ENCODE measurements around the gene CENPT.

Gene CENPT

GRCh38 chr16:67805718-67806427 is 41.6 kb downstream of the CENPT start:
- no peak for DNase-seq

GRCh38 chr16:67804853-67805542 is 42.5 kb downstream of the CENPT start:
- no peak for DNase-seq

DNA sequence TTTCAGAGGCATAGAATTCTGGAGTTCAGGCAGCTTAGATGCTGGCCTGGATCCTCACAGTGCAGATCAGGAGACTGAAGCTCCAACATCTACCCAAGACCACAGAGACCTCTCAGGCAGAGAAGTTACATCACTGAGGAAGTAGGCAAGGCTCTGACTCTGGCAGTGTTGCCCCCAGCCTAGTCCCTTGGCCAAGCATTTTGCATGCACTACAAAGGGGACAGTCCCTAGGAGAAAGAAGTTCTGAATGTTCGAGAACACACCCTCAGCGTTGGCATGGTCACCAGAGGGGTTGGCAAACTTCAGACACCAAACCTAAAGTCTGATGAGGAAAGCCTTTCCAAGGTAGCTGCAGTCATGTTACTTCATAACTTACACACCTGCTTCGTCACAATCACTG is 43.6 kb downstream of the CENPT start:
- DNase-seq = no peak

- no peak for DNase-seq
These were observed 45.6 kb downstream of the CENPT start for GRCh38 chr16:67801883-67802282.

GRCh38 chr16:67801241-67801640 is 46.3 kb downstream of the CENPT start:
- no peak for DNase-seq

GRCh38 chr16:67800338-67800926 is 47.1 kb downstream of the CENPT start:
- no peak for DNase-seq

GRCh38 chr16:67796099-67796718 is 51.3 kb downstream of the CENPT start:
- no peak for DNase-seq

DNA sequence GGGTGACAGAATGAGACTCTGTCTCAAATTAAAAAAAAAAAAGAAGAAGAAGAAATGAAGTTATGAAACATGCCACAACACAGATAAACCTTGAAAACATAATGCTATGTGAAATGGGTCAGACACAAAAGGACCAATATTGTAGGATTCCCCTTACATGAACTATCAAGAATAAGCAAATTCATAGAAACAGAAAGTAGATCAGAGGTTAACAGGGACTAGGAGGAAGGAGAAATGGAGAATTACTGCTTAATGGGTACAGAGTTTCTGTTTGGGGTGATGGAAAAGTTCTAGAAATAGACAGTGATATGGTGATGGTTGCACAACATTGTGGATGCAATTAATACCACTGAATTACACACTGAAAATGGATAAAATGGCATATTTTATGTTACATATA is 57.4 kb downstream of the CENPT start:
- DNase-seq = no peak

- DNase-seq = no peak
These were observed 61.0 kb downstream of the CENPT start for GRCh38 chr16:67786491-67786890.

- no peak for DNase-seq
These were observed 64.2 kb downstream of the CENPT start for GRCh38 chr16:67783353-67783725.

GRCh38 chr16:67782567-67783352 is 64.7 kb downstream of the CENPT start:
- DNase-seq = no peak

DNA sequence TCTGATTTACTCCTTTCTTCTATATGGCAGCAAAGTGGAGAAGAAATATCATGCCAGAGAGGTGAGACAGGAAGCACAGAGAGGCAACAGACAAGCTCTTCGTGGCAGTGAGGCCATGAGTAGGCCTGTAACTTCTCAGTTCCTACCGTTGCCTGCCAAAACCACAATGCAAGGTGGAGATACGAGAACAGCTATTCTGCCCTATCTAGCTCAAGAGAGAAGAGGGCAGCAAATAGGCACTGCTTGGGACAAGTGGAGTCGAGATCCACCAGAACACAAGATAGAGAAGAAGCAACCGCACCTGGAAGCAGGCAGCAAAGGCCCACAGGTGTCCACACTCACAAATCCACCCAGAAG is 66.0 kb downstream of the CENPT start:
- no peak for DNase-seq

- no peak for DNase-seq
These were observed 66.5 kb downstream of the CENPT start for GRCh38 chr16:67780847-67781564.

DNA sequence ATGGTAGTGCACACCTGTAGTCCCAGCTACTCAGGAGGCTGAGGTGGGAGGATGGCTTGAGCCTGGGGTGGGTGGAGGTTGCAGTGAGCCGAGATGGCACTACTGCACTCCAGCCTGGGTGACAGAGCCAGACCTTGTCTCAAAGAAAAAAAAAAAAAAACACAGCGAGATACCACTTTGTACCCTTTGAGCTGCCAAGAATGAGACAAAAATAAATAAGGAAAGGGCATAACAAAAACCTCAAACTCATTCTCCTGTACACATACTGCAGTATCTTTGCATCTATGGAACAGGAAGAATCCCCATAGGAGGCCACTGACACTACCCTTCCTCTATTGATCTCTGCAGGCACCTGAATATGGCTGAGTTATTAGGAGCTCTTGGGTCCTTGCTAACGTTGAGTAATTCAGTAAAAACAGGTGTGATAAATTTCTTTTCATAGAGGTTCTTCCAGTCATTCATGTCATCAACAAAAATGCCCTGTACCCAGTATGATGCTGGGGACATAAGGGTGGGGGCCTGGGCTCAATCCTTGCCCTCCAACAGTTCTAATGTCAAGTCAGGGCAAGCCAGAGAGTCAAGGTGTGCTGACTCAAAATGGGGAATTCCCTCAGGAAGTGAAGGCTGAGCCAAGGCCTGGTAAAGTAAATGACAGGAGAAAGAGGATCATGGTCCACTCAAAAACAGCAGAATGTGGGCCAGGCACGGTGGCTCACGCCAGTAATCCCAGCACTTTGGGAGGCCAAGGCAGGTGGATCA is 68.1 kb downstream of the CENPT start:
- no peak for DNase-seq

All from eye (tissue), 1 donor.